Activated CD4-positive, alpha-beta T cell treated with anti-CD3 and anti-CD28 coated beads, Interleukin-2, amount 50 U/mL, for 48 hours (primary cell): ENCODE data around the gene EHMT1.

Experiments used
- DNase-seq, 2 experiments: peaks; one replicate each; pipeline ENCODE4 v3.0.0-alpha.2; 2020

The EHMT1 gene

GRCh38 chr9:137618105-137619067, at the start of gene EHMT1:
EHMT1 (plus strand) TSS chr9:137619005; CDS start chr9:137619029, 24 bp downstream.
- DNase-seq: peak; percentile 85 to 87

- DNase-seq: no peak
Measured at GRCh38 chr9:137569609-137570203, 49.1 kb upstream of the EHMT1 start.

GRCh38 chr9:137570566-137570965, 48.2 kb upstream of the EHMT1 start:
- no peak for DNase-seq

GRCh38 chr9:137574192-137574591, 44.6 kb upstream of the EHMT1 start:
- no peak for DNase-seq

GRCh38 chr9:137575364-137575715, 43.5 kb upstream of the EHMT1 start:
- peak; percentile 19 to 38 for DNase-seq

GRCh38 chr9:137575716-137576411, 42.9 kb upstream of the EHMT1 start:
- DNase-seq: no peak

GRCh38 chr9:137578518-137579258, 40.1 kb upstream of the EHMT1 start, which contains the start of gene DPH7:
DPH7 (minus strand) TSS chr9:137578925; CDS start chr9:137578777, 148 bp downstream.
- peak; percentile 98 for DNase-seq

- no peak for DNase-seq
Measured at GRCh38 chr9:137579259-137579604, 39.6 kb upstream of the EHMT1 start.

GRCh38 chr9:137580209-137580953, 38.4 kb upstream of the EHMT1 start:
- DNase-seq: no peak

- no peak for DNase-seq
Measured at GRCh38 chr9:137580954-137581322, 37.9 kb upstream of the EHMT1 start.

- no peak for DNase-seq
Measured at GRCh38 chr9:137581361-137582285, 37.2 kb upstream of the EHMT1 start.

GRCh38 chr9:137582286-137582860, 36.4 kb upstream of the EHMT1 start:
- peak in 1 of 2 experiments; percentile 26 for DNase-seq

GRCh38 chr9:137583347-137583746, 35.5 kb upstream of the EHMT1 start:
- DNase-seq: no peak

GRCh38 chr9:137583957-137584356, 34.8 kb upstream of the EHMT1 start:
- DNase-seq: no peak

- DNase-seq: no peak
Measured at GRCh38 chr9:137586854-137587253, 32.0 kb upstream of the EHMT1 start.

- DNase-seq: no peak
Measured at GRCh38 chr9:137588311-137588710, 30.5 kb upstream of the EHMT1 start.

- DNase-seq: no peak
Measured at GRCh38 chr9:137588891-137589290, 29.9 kb upstream of the EHMT1 start.

GRCh38 chr9:137589441-137590122, 29.2 kb upstream of the EHMT1 start:
- peak in 1 of 2 experiments; percentile 26 for DNase-seq

GRCh38 chr9:137590123-137590468, 28.7 kb upstream of the EHMT1 start:
- no peak for DNase-seq
